ENCODE measurements around the gene SYT5. TPM values are rescaled to one million over a fixed set of nuclear protein-coding genes. Genes with fewer than 3 reads are reported as not detected.

Gene SYT5
- total and polyA plus RNA-seq, 9 of the 15 experiments (the other 6 are each of a cell fraction or from before 2014, with no cell fraction given) = 1.3 to 20.9 (median 8.8) TPM

GRCh38 chr19:55216461-55217198 lies 36.5 kb upstream of the SYT5 start (continued):
- TF ChIP-seq ZBTB5 (IDR thresholded peaks at IDR 0.05) (no peak), NBN (IDR thresholded peaks at IDR 0.05; ENCODE audit: low read depth) (peak; percentile 85), ZNF23 (CRISPR knock-in tag; IDR thresholded peaks at IDR 0.05) (no peak), CREB1 (IDR thresholded peaks at IDR 0.05) (peak; percentile 83), CREB1 (CRISPR knock-in tag; IDR thresholded peaks at IDR 0.05) (peak; percentile 91), ZFP36 (IDR thresholded peaks at IDR 0.05; ENCODE audit: low read depth, low read length, partially characterized antibody) (peak; percentile 13), CHCHD3 (CRISPR knock-in tag; IDR thresholded peaks at IDR 0.05) (0 out of 2 replicates have a peak, but pooled peaks have one; percentile 32), GTF2E2 (tag; IDR thresholded peaks at IDR 0.05) (peak; percentile 91; the same call in 1 of the 2 replicates), RBBP5 (IDR thresholded peaks at IDR 0.05; ENCODE audit: borderline replicate concordance, insufficient read depth, low read length, poor library complexity, severe bottlenecking) (peak; percentile 61), MEF2A (IDR thresholded peaks at IDR 0.05; ENCODE audit: control insufficient read depth, low read depth, low read length) (peak; percentile 76)
- TF ChIP-seq, protein P1, sequence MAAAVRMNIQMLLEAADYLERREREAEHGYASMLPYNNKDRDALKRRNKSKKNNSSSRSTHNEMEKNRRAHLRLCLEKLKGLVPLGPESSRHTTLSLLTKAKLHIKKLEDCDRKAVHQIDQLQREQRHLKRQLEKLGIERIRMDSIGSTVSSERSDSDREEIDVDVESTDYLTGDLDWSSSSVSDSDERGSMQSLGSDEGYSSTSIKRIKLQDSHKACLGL (CRISPR knock-in tag; IDR thresholded peaks at IDR 0.05; ENCODE audit: borderline replicate concordance, poor library complexity, severe bottlenecking) = peak; percentile 49
- TF ChIP-seq, protein P2, sequence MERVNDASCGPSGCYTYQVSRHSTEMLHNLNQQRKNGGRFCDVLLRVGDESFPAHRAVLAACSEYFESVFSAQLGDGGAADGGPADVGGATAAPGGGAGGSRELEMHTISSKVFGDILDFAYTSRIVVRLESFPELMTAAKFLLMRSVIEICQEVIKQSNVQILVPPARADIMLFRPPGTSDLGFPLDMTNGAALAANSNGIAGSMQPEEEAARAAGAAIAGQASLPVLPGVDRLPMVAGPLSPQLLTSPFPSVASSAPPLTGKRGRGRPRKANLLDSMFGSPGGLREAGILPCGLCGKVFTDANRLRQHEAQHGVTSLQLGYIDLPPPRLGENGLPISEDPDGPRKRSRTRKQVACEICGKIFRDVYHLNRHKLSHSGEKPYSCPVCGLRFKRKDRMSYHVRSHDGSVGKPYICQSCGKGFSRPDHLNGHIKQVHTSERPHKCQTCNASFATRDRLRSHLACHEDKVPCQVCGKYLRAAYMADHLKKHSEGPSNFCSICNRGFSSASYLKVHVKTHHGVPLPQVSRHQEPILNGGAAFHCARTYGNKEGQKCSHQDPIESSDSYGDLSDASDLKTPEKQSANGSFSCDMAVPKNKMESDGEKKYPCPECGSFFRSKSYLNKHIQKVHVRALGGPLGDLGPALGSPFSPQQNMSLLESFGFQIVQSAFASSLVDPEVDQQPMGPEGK (CRISPR knock-in tag; IDR thresholded peaks at IDR 0.05; ENCODE audit: borderline replicate concordance) = no peak
- TF ChIP-seq, protein P3, sequence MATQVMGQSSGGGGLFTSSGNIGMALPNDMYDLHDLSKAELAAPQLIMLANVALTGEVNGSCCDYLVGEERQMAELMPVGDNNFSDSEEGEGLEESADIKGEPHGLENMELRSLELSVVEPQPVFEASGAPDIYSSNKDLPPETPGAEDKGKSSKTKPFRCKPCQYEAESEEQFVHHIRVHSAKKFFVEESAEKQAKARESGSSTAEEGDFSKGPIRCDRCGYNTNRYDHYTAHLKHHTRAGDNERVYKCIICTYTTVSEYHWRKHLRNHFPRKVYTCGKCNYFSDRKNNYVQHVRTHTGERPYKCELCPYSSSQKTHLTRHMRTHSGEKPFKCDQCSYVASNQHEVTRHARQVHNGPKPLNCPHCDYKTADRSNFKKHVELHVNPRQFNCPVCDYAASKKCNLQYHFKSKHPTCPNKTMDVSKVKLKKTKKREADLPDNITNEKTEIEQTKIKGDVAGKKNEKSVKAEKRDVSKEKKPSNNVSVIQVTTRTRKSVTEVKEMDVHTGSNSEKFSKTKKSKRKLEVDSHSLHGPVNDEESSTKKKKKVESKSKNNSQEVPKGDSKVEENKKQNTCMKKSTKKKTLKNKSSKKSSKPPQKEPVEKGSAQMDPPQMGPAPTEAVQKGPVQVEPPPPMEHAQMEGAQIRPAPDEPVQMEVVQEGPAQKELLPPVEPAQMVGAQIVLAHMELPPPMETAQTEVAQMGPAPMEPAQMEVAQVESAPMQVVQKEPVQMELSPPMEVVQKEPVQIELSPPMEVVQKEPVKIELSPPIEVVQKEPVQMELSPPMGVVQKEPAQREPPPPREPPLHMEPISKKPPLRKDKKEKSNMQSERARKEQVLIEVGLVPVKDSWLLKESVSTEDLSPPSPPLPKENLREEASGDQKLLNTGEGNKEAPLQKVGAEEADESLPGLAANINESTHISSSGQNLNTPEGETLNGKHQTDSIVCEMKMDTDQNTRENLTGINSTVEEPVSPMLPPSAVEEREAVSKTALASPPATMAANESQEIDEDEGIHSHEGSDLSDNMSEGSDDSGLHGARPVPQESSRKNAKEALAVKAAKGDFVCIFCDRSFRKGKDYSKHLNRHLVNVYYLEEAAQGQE (IDR thresholded peaks at IDR 0.05; ENCODE audit: borderline replicate concordance) = peak; percentile 100
- TF ChIP-seq, protein P3 (CRISPR knock-in tag; IDR thresholded peaks at IDR 0.05; ENCODE audit: low read depth) = peak; percentile 99
